Stimulated activated CD8-positive, alpha-beta memory T cell treated with anti-CD3 and anti-CD28 coated beads, Interleukin-15, amount 100 ng/mL, for 24 hours (primary cell): ENCODE measurements around the gene KCTD20.

Experiments used
- DNase-seq: peaks from one replicate; pipeline ENCODE4 v3.0.0-alpha.2; 2020; ENCODE audit warnings: low read depth

KCTD20 gene

GRCh38 chr6:36493859-36494258 is 51.1 kb downstream of the KCTD20 start:
- DNase-seq = no peak

GRCh38 chr6:36495086-36495485 is 52.3 kb downstream of the KCTD20 start:
- DNase-seq = no peak

- DNase-seq = no peak
Observed at GRCh38 chr6:36499918-36500317, 57.1 kb downstream of the KCTD20 start.

GRCh38 chr6:36501686-36502085 is 58.9 kb downstream of the KCTD20 start:
- no peak for DNase-seq

GRCh38 chr6:36504181-36504580 is 61.4 kb downstream of the KCTD20 start:
- no peak for DNase-seq

- DNase-seq = no peak
Observed at GRCh38 chr6:36504982-36505381, 62.2 kb downstream of the KCTD20 start.

GRCh38 chr6:36505744-36506534 is 63.1 kb downstream of the KCTD20 start:
- DNase-seq = no peak

GRCh38 chr6:36506611-36507010 is 63.8 kb downstream of the KCTD20 start:
- no peak for DNase-seq

GRCh38 chr6:36508532-36508931 is 65.7 kb downstream of the KCTD20 start:
- DNase-seq = no peak

- no peak for DNase-seq
Observed at GRCh38 chr6:36510365-36510764, 67.6 kb downstream of the KCTD20 start.

GRCh38 chr6:36514554-36515456 is 72.0 kb downstream of the KCTD20 start:
- DNase-seq = no peak

GRCh38 chr6:36515844-36516243 is 73.0 kb downstream of the KCTD20 start:
- no peak for DNase-seq

GRCh38 chr6:36516559-36516958 is 73.8 kb downstream of the KCTD20 start:
- DNase-seq = no peak

GRCh38 chr6:36516988-36517387 is 74.2 kb downstream of the KCTD20 start:
- DNase-seq = no peak

- no peak for DNase-seq
Observed at GRCh38 chr6:36517408-36517807, 74.6 kb downstream of the KCTD20 start.

GRCh38 chr6:36519352-36519751 is 76.6 kb downstream of the KCTD20 start:
- no peak for DNase-seq

- DNase-seq = no peak
Observed at GRCh38 chr6:36523451-36523850, 80.7 kb downstream of the KCTD20 start.

GRCh38 chr6:36523936-36524499 is 81.2 kb downstream of the KCTD20 start:
- DNase-seq = no peak

- no peak for DNase-seq
Observed at GRCh38 chr6:36524871-36525270, 82.1 kb downstream of the KCTD20 start.

- no peak for DNase-seq
Observed at GRCh38 chr6:36525346-36525745, 82.5 kb downstream of the KCTD20 start.

- no peak for DNase-seq
Observed at GRCh38 chr6:36526066-36526465, 83.3 kb downstream of the KCTD20 start.

GRCh38 chr6:36533321-36533720 is 90.5 kb downstream of the KCTD20 start:
- no peak for DNase-seq
